ENCODE results near the gene OR1I1.

The OR1I1 gene

GRCh38 chr19:15038294-15038693 lies 43.7 kb upstream of the OR1I1 start:
- Histone ChIP-seq H3K79me2 (ENCODE audit: control insufficient read depth, low read length) (no peaks in the 10 kb centered on the region), H3K4me1 (ENCODE audit: control insufficient read depth, low read length) (no peaks in the 10 kb centered on the region), H3K9me3 (ENCODE audit: control insufficient read depth, insufficient read depth, low read length) (no peaks in the 10 kb centered on the region), H3K9me2 (replicated peaks; ENCODE audit: control insufficient read depth, low read length) (no peaks in the 10 kb centered on the region), H4K20me1 (ENCODE audit: control insufficient read depth, insufficient read depth, low read depth, low read length) (no peaks in the 10 kb centered on the region), H3K4me2 (ENCODE audit: low read length) (no peak overlapping the region), H3K27me3 (ENCODE audit: control insufficient read depth, low read length) (no peaks in the 10 kb centered on the region), H3K27ac (ENCODE audit: low read depth, low read length) (no peak overlapping the region), H3F3A (ENCODE audit: control insufficient read depth, insufficient read depth) (no peaks in the 10 kb centered on the region), H3K4me3 (ENCODE audit: low read length) (no peak overlapping the region), H3K36me3 (ENCODE audit: control insufficient read depth, low read length) (no peaks in the 10 kb centered on the region)
- no peak for TF ChIP-seq EZH2phosphoT487 (IDR thresholded peaks at IDR 0.05; ENCODE audit: borderline replicate concordance, low read length)
- TF ChIP-seq, protein P1, sequence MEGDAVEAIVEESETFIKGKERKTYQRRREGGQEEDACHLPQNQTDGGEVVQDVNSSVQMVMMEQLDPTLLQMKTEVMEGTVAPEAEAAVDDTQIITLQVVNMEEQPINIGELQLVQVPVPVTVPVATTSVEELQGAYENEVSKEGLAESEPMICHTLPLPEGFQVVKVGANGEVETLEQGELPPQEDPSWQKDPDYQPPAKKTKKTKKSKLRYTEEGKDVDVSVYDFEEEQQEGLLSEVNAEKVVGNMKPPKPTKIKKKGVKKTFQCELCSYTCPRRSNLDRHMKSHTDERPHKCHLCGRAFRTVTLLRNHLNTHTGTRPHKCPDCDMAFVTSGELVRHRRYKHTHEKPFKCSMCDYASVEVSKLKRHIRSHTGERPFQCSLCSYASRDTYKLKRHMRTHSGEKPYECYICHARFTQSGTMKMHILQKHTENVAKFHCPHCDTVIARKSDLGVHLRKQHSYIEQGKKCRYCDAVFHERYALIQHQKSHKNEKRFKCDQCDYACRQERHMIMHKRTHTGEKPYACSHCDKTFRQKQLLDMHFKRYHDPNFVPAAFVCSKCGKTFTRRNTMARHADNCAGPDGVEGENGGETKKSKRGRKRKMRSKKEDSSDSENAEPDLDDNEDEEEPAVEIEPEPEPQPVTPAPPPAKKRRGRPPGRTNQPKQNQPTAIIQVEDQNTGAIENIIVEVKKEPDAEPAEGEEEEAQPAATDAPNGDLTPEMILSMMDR (IDR thresholded peaks at IDR 0.05; ENCODE audit: low read depth, low read length, poor library complexity, severe bottlenecking) = no peak

GRCh38 chr19:15042003-15042402 lies 40.0 kb upstream of the OR1I1 start:
- Histone ChIP-seq H3K4me1 (ENCODE audit: control insufficient read depth, low read length) (no peaks in the 10 kb centered on the region), H4K20me1 (ENCODE audit: control insufficient read depth, insufficient read depth, low read depth, low read length) (no peaks in the 10 kb centered on the region), H3K9me3 (ENCODE audit: control insufficient read depth, insufficient read depth, low read length) (no peaks in the 10 kb centered on the region), H3F3A (ENCODE audit: control insufficient read depth, insufficient read depth) (no peaks in the 10 kb centered on the region), H3K9me2 (replicated peaks; ENCODE audit: control insufficient read depth, low read length) (no peaks in the 10 kb centered on the region), H3K36me3 (ENCODE audit: control insufficient read depth, low read length) (no peaks in the 10 kb centered on the region), H3K4me2 (ENCODE audit: low read length) (no peak overlapping the region), H3K79me2 (ENCODE audit: control insufficient read depth, low read length) (no peaks in the 10 kb centered on the region), H3K27me3 (ENCODE audit: control insufficient read depth, low read length) (no peaks in the 10 kb centered on the region), H3K4me3 (ENCODE audit: low read length) (no peak overlapping the region), H3K27ac (ENCODE audit: low read depth, low read length) (no peak overlapping the region)
- TF ChIP-seq EZH2phosphoT487 (IDR thresholded peaks at IDR 0.05; ENCODE audit: borderline replicate concordance, low read length) = no peak
- TF ChIP-seq, protein P1 (IDR thresholded peaks at IDR 0.05; ENCODE audit: low read depth, low read length, poor library complexity, severe bottlenecking) = no peak

- Histone ChIP-seq H3K4me3 (ENCODE audit: low read length) (no peak overlapping the region), H3K4me1 (ENCODE audit: control insufficient read depth, low read length) (no peaks in the 10 kb centered on the region), H3F3A (ENCODE audit: control insufficient read depth, insufficient read depth) (no peaks in the 10 kb centered on the region), H3K27ac (ENCODE audit: low read depth, low read length) (no peak overlapping the region), H4K20me1 (ENCODE audit: control insufficient read depth, insufficient read depth, low read depth, low read length) (no peaks in the 10 kb centered on the region), H3K36me3 (ENCODE audit: control insufficient read depth, low read length) (no peaks in the 10 kb centered on the region), H3K79me2 (ENCODE audit: control insufficient read depth, low read length) (no peaks in the 10 kb centered on the region), H3K27me3 (ENCODE audit: control insufficient read depth, low read length) (no peaks in the 10 kb centered on the region), H3K9me2 (replicated peaks; ENCODE audit: control insufficient read depth, low read length) (no peaks in the 10 kb centered on the region), H3K4me2 (ENCODE audit: low read length) (no peak overlapping the region), H3K9me3 (ENCODE audit: control insufficient read depth, insufficient read depth, low read length) (no peaks in the 10 kb centered on the region)
- TF ChIP-seq EZH2phosphoT487 (IDR thresholded peaks at IDR 0.05; ENCODE audit: borderline replicate concordance, low read length) = no peak
- TF ChIP-seq, protein P1 (IDR thresholded peaks at IDR 0.05; ENCODE audit: low read depth, low read length, poor library complexity, severe bottlenecking) = no peak
These were observed 39.2 kb upstream of the OR1I1 start for GRCh38 chr19:15042826-15043225.

GRCh38 chr19:15045506-15045905 lies 36.5 kb upstream of the OR1I1 start:
- no peaks in the 10 kb centered on the region for H3K4me1 ChIP-seq (ENCODE audit: control insufficient read depth, low read length)
- H3K27me3 ChIP-seq (ENCODE audit: control insufficient read depth, low read length) = no peaks in the 10 kb centered on the region
- H3K9me2 ChIP-seq (replicated peaks; ENCODE audit: control insufficient read depth, low read length) = no peaks in the 10 kb centered on the region
- H3K4me3 ChIP-seq (ENCODE audit: low read length) = no peak overlapping the region
- H4K20me1 ChIP-seq (ENCODE audit: control insufficient read depth, insufficient read depth, low read depth, low read length) = no peaks in the 10 kb centered on the region
- H3K9me3 ChIP-seq (ENCODE audit: control insufficient read depth, insufficient read depth, low read length) = no peaks in the 10 kb centered on the region
- H3K4me2 ChIP-seq (ENCODE audit: low read length) = no peak overlapping the region
- no peak for TF ChIP-seq EZH2phosphoT487 (IDR thresholded peaks at IDR 0.05; ENCODE audit: borderline replicate concordance, low read length)
- TF ChIP-seq, protein P1 (IDR thresholded peaks at IDR 0.05; ENCODE audit: low read depth, low read length, poor library complexity, severe bottlenecking) = no peak
- no peak overlapping the region for H3K27ac ChIP-seq (ENCODE audit: low read depth, low read length)
- no peaks in the 10 kb centered on the region for H3K79me2 ChIP-seq (ENCODE audit: control insufficient read depth, low read length)
- no peaks in the 10 kb centered on the region for H3K36me3 ChIP-seq (ENCODE audit: control insufficient read depth, low read length)
- H3F3A ChIP-seq (ENCODE audit: control insufficient read depth, insufficient read depth) = no peaks in the 10 kb centered on the region
